Measurements from ENCODE around the gene PNMA8C. TPM values are rescaled to one million over a fixed set of nuclear protein-coding genes. Genes with fewer than 3 reads are reported as not detected.

Gene PNMA8C
- polyA plus RNA-seq, 1 of the 3 experiments (the other 2 are of a cell fraction): 1.3 TPM

DNA sequence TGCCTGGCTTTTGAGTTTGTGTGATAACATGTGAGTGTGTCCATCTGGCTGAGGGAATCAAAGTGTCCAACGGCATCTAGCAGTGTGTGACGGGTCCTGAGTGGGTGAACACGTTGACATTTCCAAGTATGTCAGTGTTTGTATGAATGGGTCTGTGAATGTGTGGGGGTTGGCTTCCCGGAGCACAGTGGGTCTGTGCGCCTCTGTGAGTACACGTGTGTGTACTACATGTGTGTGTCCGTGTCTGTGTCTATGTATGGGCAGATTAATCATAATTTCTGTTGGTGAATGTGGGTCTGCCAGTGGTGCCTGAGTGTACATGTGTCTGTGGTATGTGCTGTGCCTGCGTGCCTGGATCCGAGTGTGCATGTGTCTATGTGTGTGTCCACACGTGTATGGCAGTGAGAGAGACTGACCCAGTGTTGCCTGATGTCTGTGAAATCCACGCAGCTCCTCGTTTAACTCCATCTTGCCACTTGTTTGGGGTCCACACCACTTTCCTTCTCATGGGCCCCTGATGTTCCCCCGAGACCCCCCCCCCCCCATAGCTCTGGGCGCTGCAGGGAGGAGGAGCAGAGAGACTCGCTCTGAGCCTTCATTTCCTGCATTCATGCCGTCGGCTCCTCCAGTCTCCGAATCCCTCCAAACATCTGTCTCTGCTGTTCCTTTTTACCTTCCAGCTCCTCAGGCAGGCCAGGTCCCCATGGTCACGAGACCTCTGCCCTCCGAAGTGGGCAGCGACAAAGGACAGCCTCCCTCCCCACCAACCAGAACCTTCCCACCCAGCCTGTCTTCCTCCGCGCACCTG is 20.7 kb downstream of the PNMA8C start:
- H3K4me1 ChIP-seq (ENCODE audit: control insufficient read depth in 1 of 2, insufficient read depth in 2 of 2, low read depth in 1 of 2, low read length in 1 of 2): no peaks in the 10 kb centered on the region
- no peak overlapping the region for H3K9ac ChIP-seq
- H3K4me3 ChIP-seq (ENCODE audit: low read depth in 2 of 2, low read length in 1 of 2): no peak overlapping the region
- no peaks in the 10 kb centered on the region for H3K9me3 ChIP-seq
- H3F3A ChIP-seq (replicated peaks; ENCODE audit: insufficient read depth): no peaks in the 10 kb centered on the region
- no peak overlapping the region for H3K27ac ChIP-seq (ENCODE audit: low read depth in 2 of 2, low read length in 1 of 2)
- H3K4me2 ChIP-seq: no peak overlapping the region
- H3K36me3 ChIP-seq (replicated peaks in 1 of 2; ENCODE audit: control insufficient read depth in 1 of 2, insufficient read depth in 2 of 2, low read length in 1 of 2): no peaks in the 10 kb centered on the region
- CTCF ChIA-PET: interaction anchor here (0.6 to 5.9 kb wide), 5 partner anchors 7 to 79 kb away, joined by 3 to 44 read pairs (median 4); no protein-coding TSS in a partner anchor
- H3K79me2 ChIP-seq (ENCODE audit: insufficient read depth): no peaks in the 10 kb centered on the region
- H4K20me1 ChIP-seq (ENCODE audit: insufficient read depth): no peaks in the 10 kb centered on the region
- TF ChIP-seq ELF1 (IDR thresholded peaks at IDR 0.05) (no peak), MEF2A (IDR thresholded peaks at IDR 0.05; ENCODE audit: borderline replicate concordance, low read depth) (no peak), RXRA (IDR thresholded peaks at IDR 0.05; ENCODE audit: borderline replicate concordance, low read depth) (no peak), MXI1 (IDR thresholded peaks at IDR 0.05; ENCODE audit: low read depth, low read length) (no peak), EZH2phosphoT487 (IDR thresholded peaks at IDR 0.05; ENCODE audit: borderline replicate concordance, low read depth) (no peak), SIN3A (IDR thresholded peaks at IDR 0.05; ENCODE audit: borderline replicate concordance, low read depth, low read length) (no peak), FOSL2 (IDR thresholded peaks at IDR 0.05; ENCODE audit: borderline replicate concordance, low read depth) (no peak), FOXJ3 (CRISPR knock-in tag; IDR thresholded peaks at IDR 0.05) (no peak), JUND (IDR thresholded peaks at IDR 0.05) (no peak), CHD2 (IDR thresholded peaks at IDR 0.05; ENCODE audit: low read length, partially characterized antibody) (no peak), TEAD4 (IDR thresholded peaks at IDR 0.05; ENCODE audit: borderline replicate concordance, insufficient read depth) (no peak), NRF1 (IDR thresholded peaks at IDR 0.05; ENCODE audit: low read depth, low read length) (no peak), TAF1 (IDR thresholded peaks at IDR 0.05; ENCODE audit: borderline replicate concordance, low read depth, low read length) (no peak)
- TF ChIP-seq, protein P1, sequence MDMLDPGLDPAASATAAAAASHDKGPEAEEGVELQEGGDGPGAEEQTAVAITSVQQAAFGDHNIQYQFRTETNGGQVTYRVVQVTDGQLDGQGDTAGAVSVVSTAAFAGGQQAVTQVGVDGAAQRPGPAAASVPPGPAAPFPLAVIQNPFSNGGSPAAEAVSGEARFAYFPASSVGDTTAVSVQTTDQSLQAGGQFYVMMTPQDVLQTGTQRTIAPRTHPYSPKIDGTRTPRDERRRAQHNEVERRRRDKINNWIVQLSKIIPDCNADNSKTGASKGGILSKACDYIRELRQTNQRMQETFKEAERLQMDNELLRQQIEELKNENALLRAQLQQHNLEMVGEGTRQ (IDR thresholded peaks at IDR 0.05; ENCODE audit: borderline replicate concordance, low read depth, low read length): no peak
- TF ChIP-seq, protein P2, sequence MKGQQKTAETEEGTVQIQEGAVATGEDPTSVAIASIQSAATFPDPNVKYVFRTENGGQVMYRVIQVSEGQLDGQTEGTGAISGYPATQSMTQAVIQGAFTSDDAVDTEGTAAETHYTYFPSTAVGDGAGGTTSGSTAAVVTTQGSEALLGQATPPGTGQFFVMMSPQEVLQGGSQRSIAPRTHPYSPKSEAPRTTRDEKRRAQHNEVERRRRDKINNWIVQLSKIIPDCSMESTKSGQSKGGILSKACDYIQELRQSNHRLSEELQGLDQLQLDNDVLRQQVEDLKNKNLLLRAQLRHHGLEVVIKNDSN (IDR thresholded peaks at IDR 0.05; ENCODE audit: borderline replicate concordance, low read depth): no peak
- TF ChIP-seq, protein P3, sequence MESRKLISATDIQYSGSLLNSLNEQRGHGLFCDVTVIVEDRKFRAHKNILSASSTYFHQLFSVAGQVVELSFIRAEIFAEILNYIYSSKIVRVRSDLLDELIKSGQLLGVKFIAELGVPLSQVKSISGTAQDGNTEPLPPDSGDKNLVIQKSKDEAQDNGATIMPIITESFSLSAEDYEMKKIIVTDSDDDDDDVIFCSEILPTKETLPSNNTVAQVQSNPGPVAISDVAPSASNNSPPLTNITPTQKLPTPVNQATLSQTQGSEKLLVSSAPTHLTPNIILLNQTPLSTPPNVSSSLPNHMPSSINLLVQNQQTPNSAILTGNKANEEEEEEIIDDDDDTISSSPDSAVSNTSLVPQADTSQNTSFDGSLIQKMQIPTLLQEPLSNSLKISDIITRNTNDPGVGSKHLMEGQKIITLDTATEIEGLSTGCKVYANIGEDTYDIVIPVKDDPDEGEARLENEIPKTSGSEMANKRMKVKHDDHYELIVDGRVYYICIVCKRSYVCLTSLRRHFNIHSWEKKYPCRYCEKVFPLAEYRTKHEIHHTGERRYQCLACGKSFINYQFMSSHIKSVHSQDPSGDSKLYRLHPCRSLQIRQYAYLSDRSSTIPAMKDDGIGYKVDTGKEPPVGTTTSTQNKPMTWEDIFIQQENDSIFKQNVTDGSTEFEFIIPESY (IDR thresholded peaks at IDR 0.05; ENCODE audit: borderline replicate concordance, low read depth): no peak
- H3K27me3 ChIP-seq (ENCODE audit: insufficient read depth): no peaks in the 10 kb centered on the region
- DNase-seq: no peak
- WGBS (ENCODE audit: low lambda C conversion rate): 82% methylated on average over 23 of the region's 23 CpGs
- no peaks in the 10 kb centered on the region for H3K9me2 ChIP-seq
- POLR2A ChIA-PET: no interaction called here
- no peak overlapping the region for H2AFZ ChIP-seq (ENCODE audit: low read depth)

All from SK-N-SH (cell line).